ENCODE measurements around the gene PLPP1. TPM values are rescaled to one million over a fixed set of nuclear protein-coding genes. Genes with fewer than 3 reads are reported as not detected.
A peak's percentile ranks its signal among the peaks of the same experiment; 100 is the strongest.

Gene PLPP1
- total RNA-seq = 49.6 and 52.1 TPM in 2 replicates

GRCh38 chr5:55534436-55535198 lies at the start of gene PLPP1:
Gene PLPP1, minus strand, starts transcription at chr5:55534964. Its CDS starts 335 bp downstream, at chr5:55534629.
- intact Hi-C loops (cut with micrococcal nuclease) = loop anchor here (2.0 to 5.0 kb wide), 6 partner anchors 48 to 158 kb away; no protein-coding TSS in a partner anchor
- peak within 1 kb of the TSS; percentile 94 for H3K4me3 Mint-ChIP-seq (ENCODE audit: low read depth)

GRCh38 chr5:55583578-55583977 lies 48.8 kb upstream of the PLPP1 start:
- Mint-ChIP-seq H3K36me3 (ENCODE audit: low read depth) (no peaks in the 10 kb centered on the region), H3K27me3 (ENCODE audit: low read depth) (no peaks in the 10 kb centered on the region), H3K4me1 (ENCODE audit: low read depth) (peaks cover 44% of the 10 kb centered on the region), H3K4me3 (ENCODE audit: low read depth) (no peak overlapping the region), H3K9me3 (no peaks in the 10 kb centered on the region), H3K27ac (no peak overlapping the region)
- intact Hi-C loops (cut with micrococcal nuclease) = loop anchor here (2.0 kb wide), 2 partner anchors 25 to 49 kb away; partner anchors contain the start of gene PLPP1
- DNase-seq (ENCODE audit: low spot score) = no peak

More at GRCh38 chr5:55534436-55535198, at the start of gene PLPP1:
- Mint-ChIP-seq H3K36me3 (ENCODE audit: low read depth) (peaks cover 31% of the 10 kb centered on the region), H3K9me3 (no peaks in the 10 kb centered on the region), H3K27ac (peak within 1 kb of the TSS; percentile 70), H3K27me3 (ENCODE audit: low read depth) (no peaks in the 10 kb centered on the region), H3K4me1 (ENCODE audit: low read depth) (peaks cover 51% of the 10 kb centered on the region)
- DNase-seq (ENCODE audit: low spot score) = peak; percentile 82

GRCh38 chr5:55582256-55582655 lies 47.5 kb upstream of the PLPP1 start:
- DNase-seq (ENCODE audit: low spot score) = no peak
- intact Hi-C loops (cut with micrococcal nuclease) = loop anchor here (1.0 to 2.0 kb wide), 3 partner anchors 8 to 47 kb away; partner anchors contain the start of gene PLPP1
- Mint-ChIP-seq H3K27me3 (ENCODE audit: low read depth) (no peaks in the 10 kb centered on the region), H3K27ac (peak overlapping the region; percentile 78), H3K4me3 (ENCODE audit: low read depth) (peak overlapping the region; percentile 47), H3K9me3 (no peaks in the 10 kb centered on the region), H3K36me3 (ENCODE audit: low read depth) (no peaks in the 10 kb centered on the region), H3K4me1 (ENCODE audit: low read depth) (peaks cover 55% of the 10 kb centered on the region)

GRCh38 chr5:55580042-55580441 lies 45.3 kb upstream of the PLPP1 start:
- no peak overlapping the region for H3K27ac Mint-ChIP-seq
- no peaks in the 10 kb centered on the region for H3K9me3 Mint-ChIP-seq
- intact Hi-C loops (cut with micrococcal nuclease) = no loop called here
- DNase-seq (ENCODE audit: low spot score) = no peak
- H3K27me3 Mint-ChIP-seq (ENCODE audit: low read depth) = no peaks in the 10 kb centered on the region
- peaks cover 65% of the 10 kb centered on the region for H3K4me1 Mint-ChIP-seq (ENCODE audit: low read depth)
- peaks cover 8% of the 10 kb centered on the region for H3K36me3 Mint-ChIP-seq (ENCODE audit: low read depth)
- no peak overlapping the region for H3K4me3 Mint-ChIP-seq (ENCODE audit: low read depth)

DNA sequence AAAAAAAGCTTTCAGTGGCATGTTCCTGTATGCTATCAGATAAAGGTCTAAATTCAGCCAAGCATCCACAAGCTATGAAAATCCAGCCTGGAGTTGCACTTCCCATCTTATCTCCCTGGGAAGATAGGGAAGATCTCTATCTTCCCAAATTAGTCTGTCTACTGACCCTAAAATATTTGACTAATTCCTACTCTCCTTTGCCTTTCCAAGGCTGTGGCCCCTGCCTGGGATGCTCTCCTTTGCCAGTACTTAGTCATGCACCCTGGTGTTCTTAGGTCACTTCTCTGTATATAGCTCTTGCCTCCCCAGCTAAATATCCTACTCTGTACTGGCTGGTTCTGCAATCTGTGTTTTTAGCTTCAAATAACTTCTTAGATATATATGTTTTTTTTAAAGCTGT lies 44.0 kb upstream of the PLPP1 start:
- intact Hi-C loops (cut with micrococcal nuclease) = no loop called here
- Mint-ChIP-seq H3K36me3 (ENCODE audit: low read depth) (peaks cover 8% of the 10 kb centered on the region), H3K27ac (peak overlapping the region; percentile 79), H3K27me3 (ENCODE audit: low read depth) (no peaks in the 10 kb centered on the region), H3K4me1 (ENCODE audit: low read depth) (peaks cover 56% of the 10 kb centered on the region), H3K9me3 (no peaks in the 10 kb centered on the region), H3K4me3 (ENCODE audit: low read depth) (peak overlapping the region; percentile 38)
- DNase-seq (ENCODE audit: low spot score) = no peak

- DNase-seq (ENCODE audit: low spot score) = no peak
- H3K27me3 Mint-ChIP-seq (ENCODE audit: low read depth) = no peaks in the 10 kb centered on the region
- H3K27ac Mint-ChIP-seq = peak overlapping the region; percentile 65
- H3K36me3 Mint-ChIP-seq (ENCODE audit: low read depth) = peaks cover 8% of the 10 kb centered on the region
- peaks cover 48% of the 10 kb centered on the region for H3K4me1 Mint-ChIP-seq (ENCODE audit: low read depth)
- H3K9me3 Mint-ChIP-seq = no peaks in the 10 kb centered on the region
- no peak overlapping the region for H3K4me3 Mint-ChIP-seq (ENCODE audit: low read depth)
- intact Hi-C loops (cut with micrococcal nuclease) = loop anchor here (2.0 kb wide), 1 partner anchor 13 kb away; no protein-coding TSS in a partner anchor
Observed at GRCh38 chr5:55577353-55578060, 42.7 kb upstream of the PLPP1 start.

DNA sequence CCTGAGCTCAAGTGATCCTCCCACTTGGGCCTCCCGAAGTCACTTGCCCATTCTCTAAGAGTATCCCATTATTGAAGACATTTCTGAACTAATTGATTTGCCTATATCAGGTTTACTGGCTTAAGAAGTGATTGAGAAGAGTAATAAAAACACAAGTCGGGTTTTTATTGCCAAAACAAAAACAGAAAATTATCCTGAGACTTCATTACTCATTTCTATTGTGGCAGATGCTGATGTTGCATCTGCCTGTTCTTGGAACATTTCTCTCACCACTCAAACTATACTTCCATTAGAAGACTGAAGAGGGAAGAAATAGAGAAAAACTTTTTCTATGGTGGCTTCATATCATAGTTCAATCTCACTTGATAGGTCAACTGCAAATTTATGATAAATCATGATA lies 41.9 kb upstream of the PLPP1 start:
- intact Hi-C loops (cut with micrococcal nuclease) = loop anchor here (2.0 kb wide), 1 partner anchor 14 kb away; no protein-coding TSS in a partner anchor
- H3K36me3 Mint-ChIP-seq (ENCODE audit: low read depth) = peaks cover 8% of the 10 kb centered on the region
- peak overlapping the region; percentile 7 for H3K4me3 Mint-ChIP-seq (ENCODE audit: low read depth)
- DNase-seq (ENCODE audit: low spot score) = no peak
- H3K4me1 Mint-ChIP-seq (ENCODE audit: low read depth) = peaks cover 48% of the 10 kb centered on the region
- H3K9me3 Mint-ChIP-seq = no peaks in the 10 kb centered on the region
- no peaks in the 10 kb centered on the region for H3K27me3 Mint-ChIP-seq (ENCODE audit: low read depth)
- peak overlapping the region; percentile 78 for H3K27ac Mint-ChIP-seq

DNA sequence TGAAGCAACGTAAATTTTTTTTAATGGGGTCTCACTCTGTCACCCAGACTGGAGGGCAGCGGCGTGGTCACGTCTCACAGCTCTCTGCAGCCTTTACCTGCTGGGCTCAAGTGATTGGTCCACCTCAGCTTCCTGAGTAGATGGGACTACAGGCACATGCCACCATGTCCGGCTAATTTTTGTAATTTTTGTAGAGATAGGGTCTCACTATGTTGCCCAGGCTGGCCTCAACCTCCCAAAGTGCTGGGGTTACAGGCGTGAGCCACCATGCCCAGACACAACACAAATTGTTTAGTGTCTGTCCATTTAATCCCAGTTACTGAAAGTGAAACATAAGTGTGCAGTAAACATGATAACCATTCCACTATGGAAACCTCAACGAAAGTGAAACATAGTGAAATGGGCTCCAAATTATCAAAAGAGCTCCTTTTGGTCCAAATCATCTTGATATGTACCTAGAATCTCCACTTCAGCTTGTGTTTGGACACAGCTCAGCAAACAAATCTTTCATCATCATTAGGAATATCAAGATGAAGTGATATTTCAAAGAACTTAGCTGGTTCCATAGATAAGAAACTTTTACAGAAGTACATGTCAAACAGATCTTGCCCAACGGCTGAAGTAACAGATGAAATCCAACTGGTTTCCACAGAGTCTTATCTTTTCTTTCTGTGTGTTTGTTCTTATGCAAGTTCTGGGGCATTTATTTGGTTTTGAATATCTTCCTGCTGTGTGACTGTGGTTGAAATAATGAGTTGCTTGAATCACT lies 41.2 kb upstream of the PLPP1 start:
- DNase-seq (ENCODE audit: low spot score) = no peak
- Mint-ChIP-seq H3K9me3 (no peaks in the 10 kb centered on the region), H3K4me3 (ENCODE audit: low read depth) (no peak overlapping the region), H3K27me3 (ENCODE audit: low read depth) (no peaks in the 10 kb centered on the region), H3K4me1 (ENCODE audit: low read depth) (peaks cover 45% of the 10 kb centered on the region), H3K36me3 (ENCODE audit: low read depth) (peaks cover 8% of the 10 kb centered on the region), H3K27ac (peak overlapping the region; percentile 78)
- intact Hi-C loops (cut with micrococcal nuclease) = loop anchor here (2.0 kb wide), 1 partner anchor 15 kb away; no protein-coding TSS in a partner anchor

DNA sequence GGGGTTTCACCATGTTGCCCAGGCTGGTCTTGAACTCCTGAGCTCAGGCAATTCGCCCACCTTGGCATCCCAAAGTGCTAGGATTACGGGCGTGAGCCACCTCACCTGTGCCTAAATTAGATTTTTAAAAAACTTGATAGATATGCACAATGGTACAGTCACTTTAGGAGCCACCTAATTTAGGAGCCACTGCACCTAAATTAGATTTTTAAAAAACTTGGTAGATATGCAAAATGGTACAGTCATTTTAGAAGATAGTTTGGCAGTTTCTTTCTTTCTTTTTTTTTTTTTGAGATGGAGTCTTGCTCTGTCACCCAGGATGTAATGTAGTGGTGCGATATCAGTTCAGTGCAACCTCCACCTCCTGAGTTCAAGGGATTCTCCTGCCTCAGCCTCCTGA lies 37.8 kb upstream of the PLPP1 start:
- Mint-ChIP-seq H3K36me3 (ENCODE audit: low read depth) (peaks cover 8% of the 10 kb centered on the region), H3K4me3 (ENCODE audit: low read depth) (no peak overlapping the region), H3K4me1 (ENCODE audit: low read depth) (peaks cover 28% of the 10 kb centered on the region), H3K9me3 (no peaks in the 10 kb centered on the region), H3K27me3 (ENCODE audit: low read depth) (no peaks in the 10 kb centered on the region), H3K27ac (no peak overlapping the region)
- intact Hi-C loops (cut with micrococcal nuclease) = no loop called here
- DNase-seq (ENCODE audit: low spot score) = no peak

DNA sequence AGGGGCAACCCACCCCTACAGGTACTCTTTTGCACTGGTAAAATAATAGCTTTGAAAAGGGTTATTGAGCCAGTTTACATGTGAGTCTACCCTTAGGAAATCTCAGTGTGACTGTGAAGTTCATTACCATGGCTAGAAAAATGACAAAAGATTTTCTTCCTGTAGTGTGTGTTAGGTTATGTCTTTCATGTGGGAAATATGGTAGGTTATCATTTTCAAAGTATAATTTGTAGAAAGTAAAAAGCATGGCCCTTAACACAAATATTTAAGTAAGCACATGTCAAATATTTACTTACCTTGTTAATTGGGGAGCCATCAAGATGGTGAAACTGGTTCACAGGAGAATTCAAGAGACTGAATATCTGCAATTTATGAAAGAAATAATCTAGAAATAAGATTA lies 37.3 kb upstream of the PLPP1 start:
- intact Hi-C loops (cut with micrococcal nuclease) = no loop called here
- Mint-ChIP-seq H3K36me3 (ENCODE audit: low read depth) (peaks cover 8% of the 10 kb centered on the region), H3K9me3 (no peaks in the 10 kb centered on the region), H3K27me3 (ENCODE audit: low read depth) (no peaks in the 10 kb centered on the region), H3K27ac (no peak overlapping the region), H3K4me3 (ENCODE audit: low read depth) (no peak overlapping the region), H3K4me1 (ENCODE audit: low read depth) (peaks cover 25% of the 10 kb centered on the region)
- no peak for DNase-seq (ENCODE audit: low spot score)

GRCh38 chr5:55570570-55570969 lies 35.8 kb upstream of the PLPP1 start:
- Mint-ChIP-seq H3K36me3 (ENCODE audit: low read depth) (no peaks in the 10 kb centered on the region), H3K4me1 (ENCODE audit: low read depth) (peaks cover 10% of the 10 kb centered on the region), H3K9me3 (no peaks in the 10 kb centered on the region), H3K4me3 (ENCODE audit: low read depth) (no peak overlapping the region), H3K27me3 (ENCODE audit: low read depth) (no peaks in the 10 kb centered on the region), H3K27ac (no peak overlapping the region)
- DNase-seq (ENCODE audit: low spot score) = no peak
- intact Hi-C loops (cut with micrococcal nuclease) = no loop called here

GRCh38 chr5:55570026-55570425 lies 35.3 kb upstream of the PLPP1 start:
- intact Hi-C loops (cut with micrococcal nuclease) = no loop called here
- Mint-ChIP-seq H3K27ac (no peak overlapping the region), H3K9me3 (no peaks in the 10 kb centered on the region), H3K4me3 (ENCODE audit: low read depth) (no peak overlapping the region), H3K36me3 (ENCODE audit: low read depth) (no peaks in the 10 kb centered on the region), H3K27me3 (ENCODE audit: low read depth) (no peaks in the 10 kb centered on the region), H3K4me1 (ENCODE audit: low read depth) (peaks cover 12% of the 10 kb centered on the region)
- no peak for DNase-seq (ENCODE audit: low spot score)

Measured in activated T-helper 2 cell treated with anti-CD3 and anti-CD28 coated beads, Interferon-gamma antibody, Interleukin-2, Interleukin-4, amounts not matched to agents 10 μg/mL and 5 μg/mL and 100 μg/mL, durations not matched to agents 14 hours and 24 hours and 36 hours (primary cell).